Calu3 (cell line): ENCODE measurements around the gene TFAP2A. TPM values are rescaled to one million over a fixed set of nuclear protein-coding genes. Genes with fewer than 3 reads are reported as not detected.

Experiments used
- BruUV-seq: library from RNA; stranded (reverse); fragments of 400-500 nt; replicated peaks from 2 replicates; lab custom pipeline; 2021; lab: Mats Ljungman, UMichigan
- CTCF ChIA-PET: fragments of 300-600 bp; sonication (Branson Sonifier 250); formaldehyde crosslinking; loops from one replicate; lab custom pipeline; 2022; ENCODE audit warnings: antibody characterized with exemption; lab: Charles Lee
- DNase-seq: peaks from one replicate; pipeline ENCODE4 v3.0.0; 2022
- H3K27ac Mint-ChIP-seq: one replicate; pipeline ENCODE4 v1.8.0; 2022; ENCODE audit warnings: mixed read lengths; ENCODE audit not compliant: unreplicated experiment
- H3K27me3 Mint-ChIP-seq: one replicate; pipeline ENCODE4 v1.8.0; 2022; ENCODE audit warnings: mixed read lengths; ENCODE audit not compliant: unreplicated experiment
- H3K36me3 Mint-ChIP-seq: one replicate; pipeline ENCODE4 v1.8.0; 2022; ENCODE audit warnings: mild to moderate bottlenecking, moderate library complexity, mixed read lengths; ENCODE audit not compliant: insufficient read depth, unreplicated experiment
- H3K4me1 Mint-ChIP-seq: one replicate; pipeline ENCODE4 v1.8.0; 2022; ENCODE audit warnings: mild to moderate bottlenecking, low read depth, mixed read lengths; ENCODE audit not compliant: unreplicated experiment
- H3K4me3 Mint-ChIP-seq: one replicate; pipeline ENCODE4 v1.8.0; 2022; ENCODE audit warnings: mild to moderate bottlenecking, low read depth, moderate library complexity, mixed read lengths; ENCODE audit not compliant: unreplicated experiment
- H3K9me3 Mint-ChIP-seq: one replicate; pipeline ENCODE4 v1.8.0; 2022; ENCODE audit warnings: low read depth, mixed read lengths; ENCODE audit not compliant: unreplicated experiment
- CTCF ChIP-seq: fragments of 200-600 bp; IDR thresholded peaks from one replicate; pipeline ENCODE4 v1.8.0; 2022; ENCODE audit warnings: antibody characterized with exemption; ENCODE audit not compliant: unreplicated experiment
- intact Hi-C: fragments of 100-400 bp; cut with micrococcal nuclease; formaldehyde crosslinking; loops from one replicate; pipeline ENCODE4 v1.10.0; 2022; ENCODE audit not compliant: unreplicated experiment
- total RNA-seq: library from RNA; stranded (reverse); gene quantifications from 2 replicates; pipeline ENCODE4 v1.2.3, GENCODE V29; 2022

Gene TFAP2A
- total RNA-seq, 1 experiment from 2014 or later: 74.7 TPM

DNA sequence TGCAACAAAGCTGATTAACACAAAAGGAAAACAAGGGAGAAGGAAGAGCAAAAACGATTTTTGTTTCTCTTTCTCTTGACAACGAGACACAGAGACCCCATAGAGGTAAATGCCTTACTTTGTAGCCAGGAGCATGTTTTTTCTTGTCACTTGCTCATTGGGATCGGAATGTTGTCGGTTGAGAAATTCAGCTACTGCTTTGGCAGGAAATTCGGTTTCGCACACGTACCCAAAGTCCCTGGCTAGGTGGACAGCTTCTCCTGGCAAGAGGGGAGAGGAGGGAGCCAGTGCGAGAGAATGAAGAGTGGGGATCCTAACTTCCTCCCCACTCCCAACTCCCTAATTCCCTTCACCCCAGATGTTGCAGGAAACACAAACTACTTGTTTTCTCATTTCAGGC is 14.5 kb downstream of the TFAP2A start:
- peak overlapping the region; percentile 58 for H3K27ac Mint-ChIP-seq
- no peak overlapping the region for H3K4me3 Mint-ChIP-seq
- CTCF ChIA-PET: no interaction called here
- peaks cover 20% of the 10 kb centered on the region for H3K4me1 Mint-ChIP-seq
- no TSS peak for BruUV-seq
- H3K27me3 Mint-ChIP-seq: no peaks in the 10 kb centered on the region
- intact Hi-C loops: loop anchor here (10.0 kb wide), 1 partner anchor 86 kb away; no protein-coding TSS in a partner anchor
- DNase-seq: no peak
- H3K9me3 Mint-ChIP-seq: no peaks in the 10 kb centered on the region
- H3K36me3 Mint-ChIP-seq: peaks cover 86% of the 10 kb centered on the region
- no peak for TF ChIP-seq CTCF

DNA sequence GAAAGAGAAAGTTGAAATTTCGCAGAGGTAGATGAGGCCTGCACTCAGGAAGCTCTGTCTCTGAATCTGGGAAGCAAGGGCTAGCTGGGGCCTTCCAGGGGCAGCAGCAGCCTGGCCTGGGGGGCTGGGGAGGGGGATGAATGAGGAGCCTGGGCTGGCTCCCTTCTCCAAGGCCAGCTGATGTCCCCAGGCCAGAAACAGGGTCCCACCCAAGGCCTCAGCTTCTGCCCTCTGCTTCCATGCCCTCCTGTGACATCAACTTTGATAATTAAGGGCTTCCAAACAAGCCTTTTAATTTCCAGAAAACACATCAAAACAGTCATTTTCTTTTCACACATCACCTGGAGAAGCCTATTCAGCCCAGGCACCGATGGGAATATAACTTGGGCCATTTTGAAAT is 15.4 kb downstream of the TFAP2A start:
- no peak overlapping the region for H3K4me3 Mint-ChIP-seq
- peaks cover 78% of the 10 kb centered on the region for H3K36me3 Mint-ChIP-seq
- H3K27ac Mint-ChIP-seq: peak overlapping the region; percentile 58
- TF ChIP-seq CTCF: no peak
- BruUV-seq: no TSS peak
- no peaks in the 10 kb centered on the region for H3K9me3 Mint-ChIP-seq
- DNase-seq: no peak
- intact Hi-C loops: no loop called here
- no peaks in the 10 kb centered on the region for H3K27me3 Mint-ChIP-seq
- CTCF ChIA-PET: no interaction called here
- H3K4me1 Mint-ChIP-seq: peaks cover 20% of the 10 kb centered on the region

GRCh38 chr6:10398446-10399218 is 16.2 kb downstream of the TFAP2A start:
- peaks cover 20% of the 10 kb centered on the region for H3K4me1 Mint-ChIP-seq
- DNase-seq: no peak
- no peak overlapping the region for H3K4me3 Mint-ChIP-seq
- CTCF ChIA-PET: interaction anchor here (0.6 kb wide), 1 partner anchor 8 kb away, joined by 3 read pairs; no protein-coding TSS in a partner anchor
- BruUV-seq: no TSS peak
- H3K36me3 Mint-ChIP-seq: peaks cover 69% of the 10 kb centered on the region
- no peak for TF ChIP-seq CTCF
- H3K27me3 Mint-ChIP-seq: no peaks in the 10 kb centered on the region
- H3K27ac Mint-ChIP-seq: peak overlapping the region; percentile 62
- H3K9me3 Mint-ChIP-seq: no peaks in the 10 kb centered on the region
- intact Hi-C loops: no loop called here

- no peaks in the 10 kb centered on the region for H3K27me3 Mint-ChIP-seq
- no peak overlapping the region for H3K27ac Mint-ChIP-seq
- no peak overlapping the region for H3K4me3 Mint-ChIP-seq
- no TSS peak for BruUV-seq
- H3K36me3 Mint-ChIP-seq: peaks cover 62% of the 10 kb centered on the region
- intact Hi-C loops: no loop called here
- H3K4me1 Mint-ChIP-seq: peaks cover 13% of the 10 kb centered on the region
- no peaks in the 10 kb centered on the region for H3K9me3 Mint-ChIP-seq
- TF ChIP-seq CTCF: no peak
- CTCF ChIA-PET: no interaction called here
- no peak for DNase-seq
These were observed 17.0 kb downstream of the TFAP2A start for GRCh38 chr6:10397756-10398445.
